Cerebellar cortex (tissue), 1 donor: ENCODE results near the gene OSBPL10.

Experiments used
- DNase-seq: peaks from one replicate; pipeline ENCODE4 v3.0.0-alpha.2; 2015; ENCODE audit warnings: low spot score

Gene OSBPL10

GRCh38 chr3:31664031-31664430, 317.0 kb downstream of the OSBPL10 start:
- DNase-seq = no peak

GRCh38 chr3:31661993-31662670, 318.9 kb downstream of the OSBPL10 start:
- DNase-seq = no peak

GRCh38 chr3:31661286-31661685, 319.8 kb downstream of the OSBPL10 start:
- no peak for DNase-seq

- DNase-seq = no peak
Observed at GRCh38 chr3:31659246-31659645, 321.8 kb downstream of the OSBPL10 start.

- no peak for DNase-seq
Observed at GRCh38 chr3:31654998-31655397, 326.1 kb downstream of the OSBPL10 start.

GRCh38 chr3:31653464-31653863, 327.6 kb downstream of the OSBPL10 start:
- no peak for DNase-seq

GRCh38 chr3:31652296-31652695, 328.8 kb downstream of the OSBPL10 start:
- DNase-seq = no peak

- no peak for DNase-seq
Observed at GRCh38 chr3:31648286-31648968, 332.6 kb downstream of the OSBPL10 start.

- DNase-seq = no peak
Observed at GRCh38 chr3:31645256-31645655, 335.8 kb downstream of the OSBPL10 start.

- no peak for DNase-seq
Observed at GRCh38 chr3:31639828-31640227, 341.2 kb downstream of the OSBPL10 start.

- no peak for DNase-seq
Observed at GRCh38 chr3:31636694-31637442, 344.2 kb downstream of the OSBPL10 start.

GRCh38 chr3:31636049-31636448, 345.0 kb downstream of the OSBPL10 start:
- no peak for DNase-seq

- DNase-seq = no peak
Observed at GRCh38 chr3:31635545-31635944, 345.5 kb downstream of the OSBPL10 start.

GRCh38 chr3:31634476-31634875, 346.6 kb downstream of the OSBPL10 start:
- peak; percentile 10 for DNase-seq

- no peak for DNase-seq
Observed at GRCh38 chr3:31629054-31629453, 352.0 kb downstream of the OSBPL10 start.

GRCh38 chr3:31625358-31625757, 355.7 kb downstream of the OSBPL10 start:
- no peak for DNase-seq

GRCh38 chr3:31624083-31624709, 356.9 kb downstream of the OSBPL10 start:
- DNase-seq = no peak

- no peak for DNase-seq
Observed at GRCh38 chr3:31622636-31623288, 358.3 kb downstream of the OSBPL10 start.

GRCh38 chr3:31621314-31621713, 359.7 kb downstream of the OSBPL10 start:
- DNase-seq = no peak

- DNase-seq = no peak
Observed at GRCh38 chr3:31620656-31621055, 360.4 kb downstream of the OSBPL10 start.

GRCh38 chr3:31616711-31617110, 364.4 kb downstream of the OSBPL10 start:
- DNase-seq = no peak
